VCaP (cell line): ENCODE data around the gene CLRN3.

ENCODE experiments used
- H3K27ac ChIP-seq: fragments of 450-650 bp; 2 replicates; pipeline ENCODE4 v1.5.1; 2017
- TF ChIP-seq, protein P1 (sequence below): fragments of 450-650 bp; conservative IDR thresholded peaks from 2 replicates; pipeline ENCODE4 v1.5.1; 2017; ENCODE audit warnings: mild to moderate bottlenecking, moderate library complexity

CLRN3 gene, protein sequence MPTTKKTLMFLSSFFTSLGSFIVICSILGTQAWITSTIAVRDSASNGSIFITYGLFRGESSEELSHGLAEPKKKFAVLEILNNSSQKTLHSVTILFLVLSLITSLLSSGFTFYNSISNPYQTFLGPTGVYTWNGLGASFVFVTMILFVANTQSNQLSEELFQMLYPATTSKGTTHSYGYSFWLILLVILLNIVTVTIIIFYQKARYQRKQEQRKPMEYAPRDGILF

DNA sequence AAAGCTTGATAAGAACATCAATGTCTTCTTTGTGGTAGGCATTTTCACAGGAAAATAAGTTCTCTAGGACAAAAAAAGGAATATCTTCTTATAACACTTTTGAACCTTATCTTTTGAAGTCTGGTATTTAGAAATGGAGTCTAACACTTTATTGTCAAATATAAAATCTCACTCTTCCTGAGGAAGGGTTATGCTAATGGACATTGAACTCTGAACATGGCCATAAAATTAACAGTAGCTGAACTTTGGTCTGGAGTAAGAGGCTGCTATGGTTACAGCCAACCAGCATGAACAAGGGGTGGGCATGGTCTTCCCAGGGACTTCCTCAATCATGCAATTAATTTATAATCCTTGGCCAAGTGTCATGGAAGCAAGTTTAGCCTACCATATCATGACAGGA, at the start of gene CLRN3:
Gene CLRN3, minus strand, starts transcription at position 199 of the 400 bp plus-strand sequence. Its CDS starts 157 bp downstream, at position 42.
- TF ChIP-seq, protein P1, sequence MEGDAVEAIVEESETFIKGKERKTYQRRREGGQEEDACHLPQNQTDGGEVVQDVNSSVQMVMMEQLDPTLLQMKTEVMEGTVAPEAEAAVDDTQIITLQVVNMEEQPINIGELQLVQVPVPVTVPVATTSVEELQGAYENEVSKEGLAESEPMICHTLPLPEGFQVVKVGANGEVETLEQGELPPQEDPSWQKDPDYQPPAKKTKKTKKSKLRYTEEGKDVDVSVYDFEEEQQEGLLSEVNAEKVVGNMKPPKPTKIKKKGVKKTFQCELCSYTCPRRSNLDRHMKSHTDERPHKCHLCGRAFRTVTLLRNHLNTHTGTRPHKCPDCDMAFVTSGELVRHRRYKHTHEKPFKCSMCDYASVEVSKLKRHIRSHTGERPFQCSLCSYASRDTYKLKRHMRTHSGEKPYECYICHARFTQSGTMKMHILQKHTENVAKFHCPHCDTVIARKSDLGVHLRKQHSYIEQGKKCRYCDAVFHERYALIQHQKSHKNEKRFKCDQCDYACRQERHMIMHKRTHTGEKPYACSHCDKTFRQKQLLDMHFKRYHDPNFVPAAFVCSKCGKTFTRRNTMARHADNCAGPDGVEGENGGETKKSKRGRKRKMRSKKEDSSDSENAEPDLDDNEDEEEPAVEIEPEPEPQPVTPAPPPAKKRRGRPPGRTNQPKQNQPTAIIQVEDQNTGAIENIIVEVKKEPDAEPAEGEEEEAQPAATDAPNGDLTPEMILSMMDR, result no peak
- H3K27ac ChIP-seq, result no peak within 1 kb of the TSS

DNA sequence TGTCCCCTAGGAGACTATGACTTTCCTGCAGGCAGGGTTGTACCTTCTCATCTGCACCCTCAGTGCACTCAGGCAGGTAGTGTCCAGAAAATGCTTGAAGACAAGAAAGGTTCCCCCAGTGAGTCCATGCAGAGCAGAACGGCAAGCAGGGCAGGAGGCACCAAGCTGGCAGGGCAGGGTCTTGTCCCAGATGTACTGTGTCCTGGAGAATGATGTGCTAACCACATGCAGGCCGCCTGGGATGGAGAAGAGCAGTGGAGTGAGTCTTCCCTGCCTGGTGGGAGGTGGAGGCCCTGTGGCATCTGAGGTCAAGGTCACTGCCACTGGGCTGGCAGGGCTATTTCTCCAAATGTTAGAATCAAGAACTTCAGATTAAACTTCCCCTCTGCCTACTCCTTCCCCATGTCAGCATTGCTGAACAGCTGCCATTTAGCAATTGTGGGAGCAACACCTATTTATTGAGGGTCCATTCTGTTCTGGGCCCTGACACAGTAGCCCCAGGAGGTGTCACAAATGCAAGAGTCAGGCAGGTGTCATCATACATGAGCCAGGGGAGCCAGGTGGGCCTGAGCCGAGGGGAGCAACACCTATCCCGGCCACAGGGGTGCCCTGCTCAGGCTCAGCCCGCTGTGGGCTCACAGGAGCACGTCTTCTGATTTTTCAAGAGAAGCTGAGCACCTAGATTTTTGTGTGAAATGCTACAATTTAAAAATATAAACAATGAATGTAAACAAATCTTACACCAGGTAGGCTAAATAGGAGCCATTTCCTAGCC, 48.3 kb upstream of the CLRN3 start:
- TF ChIP-seq, protein P1, result no peak
- H3K27ac ChIP-seq, result no peak overlapping the region

DNA sequence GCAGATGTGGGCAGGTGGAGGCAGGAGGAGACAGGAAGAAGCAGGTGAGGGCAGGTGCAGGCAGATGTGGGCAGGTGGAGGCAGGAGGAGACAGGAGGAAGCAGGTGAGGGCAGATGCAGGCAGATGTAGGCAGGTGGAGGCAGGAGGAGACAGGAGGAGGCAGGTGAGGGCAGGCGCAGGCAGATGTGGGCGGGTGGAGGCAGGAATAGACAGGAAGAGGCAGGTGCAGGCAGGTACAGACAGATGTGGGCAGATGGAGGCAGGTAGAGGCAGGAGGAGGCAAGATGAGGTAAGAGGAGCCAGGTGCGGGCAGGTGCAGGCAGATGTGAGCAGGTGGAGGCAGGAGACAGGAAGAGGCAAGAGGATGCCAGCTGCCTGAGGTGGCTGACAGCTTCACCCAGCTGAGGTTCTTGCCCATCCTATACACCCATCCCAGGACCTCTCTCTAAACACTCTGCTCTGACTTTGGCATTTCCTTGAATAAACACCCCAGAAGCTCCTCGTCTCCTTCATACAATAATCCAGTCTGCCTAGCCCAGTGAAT, 47.1 kb upstream of the CLRN3 start:
- no peak overlapping the region for H3K27ac ChIP-seq
- TF ChIP-seq, protein P1, result no peak

DNA sequence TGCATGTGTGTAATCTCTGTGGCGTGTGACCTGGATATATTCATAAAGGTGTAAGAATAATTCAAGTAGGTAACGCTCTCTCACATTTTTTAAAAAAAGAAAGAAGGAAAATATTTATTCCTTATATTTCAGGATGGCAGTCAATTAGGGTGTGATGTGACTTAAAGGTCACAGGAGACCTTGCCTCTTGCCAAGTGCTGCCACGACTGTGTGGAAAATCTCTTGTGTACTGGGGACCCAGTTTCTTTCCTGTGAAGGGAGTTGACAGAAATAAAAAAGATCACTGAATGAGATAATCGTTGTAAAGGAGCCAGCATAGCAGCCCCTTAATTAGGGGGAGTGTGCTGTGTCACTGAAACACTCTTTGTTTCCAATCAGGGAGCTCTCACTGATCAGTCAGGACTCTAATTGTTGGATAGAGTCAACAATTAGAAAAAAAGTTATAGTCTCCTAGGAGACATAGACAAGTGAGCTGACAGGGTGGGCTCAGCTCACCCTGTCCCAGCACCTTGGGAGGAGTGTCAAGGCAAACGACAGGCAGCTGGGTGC, 45.2 kb upstream of the CLRN3 start:
- TF ChIP-seq, protein P1, result no peak
- H3K27ac ChIP-seq, result no peak overlapping the region

DNA sequence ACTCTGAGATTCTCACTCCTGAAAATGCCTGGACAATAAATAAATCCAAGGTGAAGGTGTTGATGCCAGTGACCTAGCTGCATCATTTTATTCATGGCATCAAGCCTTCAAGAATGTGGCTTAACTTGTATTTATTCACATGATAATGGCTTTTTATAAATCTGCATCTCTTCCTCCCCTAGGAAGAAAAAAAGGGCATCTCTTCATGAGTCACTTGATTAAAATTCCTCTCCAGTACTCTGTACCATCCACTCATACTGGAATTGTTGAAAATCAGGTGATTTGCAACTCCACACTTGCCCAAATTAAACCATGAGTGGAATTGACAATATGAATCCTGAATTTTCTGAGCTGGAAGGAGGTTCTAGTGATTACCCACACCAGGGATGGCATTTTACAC, 44.3 kb upstream of the CLRN3 start:
- no peak overlapping the region for H3K27ac ChIP-seq
- TF ChIP-seq, protein P1, result no peak

DNA sequence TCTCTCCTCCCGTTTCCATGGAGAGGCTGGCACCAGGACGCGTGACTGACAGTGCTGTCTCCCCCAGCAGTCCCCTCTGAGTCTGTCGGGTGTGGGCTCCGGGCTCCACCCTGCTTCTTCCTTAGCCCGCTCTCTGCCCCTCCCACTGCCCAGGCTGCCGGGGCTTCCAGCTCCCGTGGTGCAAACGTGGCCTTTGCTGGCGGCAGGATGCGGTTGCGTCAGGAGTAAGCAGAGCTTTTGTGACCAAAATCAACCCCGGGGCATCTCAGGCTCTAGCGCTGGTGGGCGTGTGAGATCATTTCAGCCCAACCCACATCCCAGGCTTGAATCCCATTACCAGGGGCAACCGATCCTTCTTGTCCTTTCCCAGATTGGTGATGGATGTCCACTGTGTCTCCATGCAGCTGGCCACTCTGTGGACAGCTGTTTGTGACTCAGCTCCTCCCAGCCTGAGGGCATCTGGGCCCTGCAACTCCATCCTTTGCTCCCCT, 42.4 kb upstream of the CLRN3 start:
- TF ChIP-seq, protein P1, result no peak
- no peak overlapping the region for H3K27ac ChIP-seq

DNA sequence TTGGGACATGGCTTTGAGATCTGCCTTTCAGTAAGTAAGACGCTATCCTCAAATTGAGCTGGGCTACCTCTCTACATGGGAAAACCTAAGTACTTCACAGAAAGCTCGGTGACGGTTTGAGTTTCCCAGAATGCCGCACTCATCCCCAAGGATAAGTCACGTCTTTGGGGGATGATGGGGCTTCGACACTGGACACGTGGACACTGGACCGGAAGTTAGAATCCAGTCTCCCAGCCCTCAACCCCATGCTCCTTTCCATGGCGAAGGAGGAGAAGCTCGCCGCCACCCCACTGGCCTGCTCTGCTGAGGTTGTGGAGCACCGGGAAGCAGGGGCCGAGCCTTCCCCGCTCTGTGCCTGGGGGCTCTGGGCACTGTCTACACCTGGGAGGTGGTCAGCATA, 41.6 kb upstream of the CLRN3 start:
- H3K27ac ChIP-seq, result no peak overlapping the region

More for the DNA sequence above, 41.6 kb upstream of the CLRN3 start:
- TF ChIP-seq, protein P1, result no peak
